ENCODE results near the gene ZNF48.
A peak's percentile ranks its signal among the peaks of the same experiment; 100 is the strongest.
"Not testable (repeated sequence)": the region's sequence is repeated elsewhere in the genome, so short reads cannot be mapped to it uniquely, and the experiment has no call there.

The ZNF48 gene

DNA sequence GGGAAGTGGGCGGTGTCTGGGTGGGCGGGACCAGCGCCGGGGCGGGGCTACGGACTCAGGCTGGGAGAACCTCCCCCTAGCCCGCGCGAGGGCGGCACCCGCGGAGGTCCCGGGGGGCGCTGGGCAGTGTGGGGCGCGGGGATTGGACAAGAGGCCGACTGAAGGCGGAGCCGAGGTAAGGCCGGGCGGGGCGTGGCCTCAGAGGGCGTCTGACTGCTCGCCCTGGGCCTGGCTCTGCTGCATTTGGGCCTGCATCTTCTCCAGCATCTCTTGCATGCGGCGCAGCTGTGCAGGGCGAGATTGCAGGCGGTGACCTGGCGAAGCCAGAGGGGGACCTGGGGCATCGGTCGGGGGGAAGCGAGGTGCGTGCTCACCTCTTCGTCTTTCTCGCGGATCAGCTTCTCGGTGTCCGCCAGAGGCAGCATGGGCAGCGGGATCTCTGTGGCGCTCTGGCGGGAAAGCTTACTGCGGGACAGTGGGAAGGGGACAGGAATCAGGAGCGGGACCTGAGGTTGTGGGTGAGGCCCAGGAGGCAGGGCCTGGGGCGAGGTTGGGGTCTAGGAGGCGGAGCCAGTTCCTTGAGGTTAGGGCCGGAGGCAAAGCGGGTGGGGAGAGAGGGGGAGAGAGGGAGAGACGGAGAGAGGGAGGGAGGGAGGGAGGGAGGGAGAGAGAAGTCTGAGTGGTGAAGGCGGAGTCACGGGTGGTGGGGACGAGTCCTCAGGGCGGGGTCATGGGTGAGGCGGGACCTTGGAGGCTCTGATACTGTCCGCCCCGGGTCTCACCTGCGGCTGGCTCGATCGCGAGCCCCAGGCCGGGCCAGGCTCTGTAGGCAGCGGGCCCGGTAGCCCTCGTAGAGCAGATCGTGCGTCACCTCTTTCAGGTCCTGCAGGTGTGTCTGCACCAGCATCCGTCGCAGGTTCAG lies 16.7 kb upstream of the ZNF48 start:
- DNase-seq = peak; percentile 90

DNA sequence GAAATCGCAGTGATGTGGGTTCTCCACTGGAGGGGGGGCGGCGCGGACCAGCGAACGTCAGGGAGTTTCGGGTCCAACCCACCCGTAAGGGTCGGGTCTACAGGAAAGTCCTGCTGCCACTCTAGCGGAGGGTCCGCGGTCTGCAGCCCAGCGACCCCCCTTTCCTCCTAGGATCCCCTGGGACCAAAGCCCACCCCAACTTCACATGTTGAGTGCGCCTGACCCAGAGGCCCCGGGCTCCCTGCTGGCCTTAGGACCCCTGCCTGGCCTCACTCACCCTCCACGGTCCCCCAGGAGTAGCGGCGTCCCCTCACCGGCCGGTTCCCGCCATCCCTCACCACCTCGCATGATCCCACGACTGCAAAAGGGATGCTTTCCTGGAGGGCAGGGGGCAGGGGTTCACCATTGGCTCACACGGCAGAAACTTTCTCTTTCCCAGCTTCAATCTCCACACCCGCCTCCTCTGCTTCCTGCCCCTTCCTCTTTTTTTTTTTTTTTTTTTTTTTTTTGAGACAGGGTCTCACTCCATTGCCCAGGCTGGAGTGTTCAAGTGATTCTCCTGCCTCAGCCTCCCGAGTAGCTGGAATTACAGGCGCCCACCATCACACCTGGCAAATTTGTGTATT lies 15.9 kb upstream of the ZNF48 start:
- no peak for DNase-seq

- DNase-seq = no peak
Observed at GRCh38 chr16:30380072-30380802, 15.0 kb upstream of the ZNF48 start.

DNA sequence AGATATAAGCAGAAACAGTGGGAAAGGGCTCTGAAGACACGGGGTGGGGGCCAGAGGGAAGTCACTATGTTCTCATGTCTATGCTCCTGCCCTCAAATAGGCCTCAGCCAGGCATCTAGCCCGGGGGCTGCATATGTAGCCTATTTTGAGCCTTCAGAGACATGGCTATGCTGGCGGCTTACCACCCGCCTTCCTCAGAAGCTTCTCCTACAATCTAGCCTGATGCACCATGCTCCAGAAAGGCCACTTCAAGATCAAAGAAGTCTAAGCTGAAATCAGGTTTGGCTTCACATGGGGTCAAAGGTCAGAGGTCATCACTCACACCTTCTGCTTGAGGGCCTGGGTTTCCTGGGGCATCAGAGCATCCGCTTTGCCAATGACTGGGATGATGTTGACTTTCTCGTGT lies 14.4 kb upstream of the ZNF48 start:
- no peak for DNase-seq

DNA sequence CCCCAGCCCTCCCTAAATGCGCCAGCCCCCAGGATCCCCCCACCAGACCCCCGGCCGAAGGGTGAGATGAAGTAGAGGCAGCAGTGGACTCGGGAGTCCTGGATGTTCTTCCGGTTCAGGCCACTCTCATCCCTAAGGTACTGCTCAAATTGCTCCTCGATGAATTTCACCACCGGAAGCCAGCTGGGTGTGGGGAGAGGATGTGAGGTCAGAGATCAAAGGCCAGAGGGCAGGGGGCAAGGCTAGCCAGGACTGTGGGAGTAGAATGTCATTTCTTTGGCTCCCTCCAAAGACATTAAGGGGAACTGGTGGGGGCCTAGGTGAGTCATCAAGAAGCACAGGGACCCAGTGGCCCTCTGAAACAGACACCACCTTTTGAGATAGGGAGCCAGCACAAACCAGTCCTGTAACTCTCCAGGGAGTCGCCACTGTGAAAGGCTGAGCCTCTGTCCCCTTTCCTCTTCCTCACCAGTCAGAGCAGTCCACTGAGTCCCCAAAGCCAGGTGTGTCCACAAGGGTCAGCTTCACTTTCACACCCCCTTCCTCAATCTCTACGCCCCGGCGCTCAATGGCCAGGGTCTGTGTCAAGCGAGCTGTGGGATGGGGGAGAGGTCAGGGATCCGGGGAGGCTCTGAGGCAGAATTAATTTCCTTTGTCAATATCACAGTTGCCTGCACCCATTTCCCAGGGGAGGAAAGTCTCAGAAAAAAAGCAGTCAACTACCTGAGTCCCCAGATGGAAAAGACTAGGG lies 13.8 kb upstream of the ZNF48 start:
- no peak for DNase-seq

- no peak for DNase-seq
Observed at GRCh38 chr16:30382111-30382881, 12.9 kb upstream of the ZNF48 start, which contains the start of gene SEPTIN1. SEPTIN1 (minus strand) TSS chr16:30382561; CDS start chr16:30382542, 19 bp downstream.

GRCh38 chr16:30383521-30383920 lies 11.7 kb upstream of the ZNF48 start:
- DNase-seq = no peak

GRCh38 chr16:30394592-30395154 lies 547 bp upstream of the ZNF48 start:
- peak; percentile 10 for DNase-seq

DNA sequence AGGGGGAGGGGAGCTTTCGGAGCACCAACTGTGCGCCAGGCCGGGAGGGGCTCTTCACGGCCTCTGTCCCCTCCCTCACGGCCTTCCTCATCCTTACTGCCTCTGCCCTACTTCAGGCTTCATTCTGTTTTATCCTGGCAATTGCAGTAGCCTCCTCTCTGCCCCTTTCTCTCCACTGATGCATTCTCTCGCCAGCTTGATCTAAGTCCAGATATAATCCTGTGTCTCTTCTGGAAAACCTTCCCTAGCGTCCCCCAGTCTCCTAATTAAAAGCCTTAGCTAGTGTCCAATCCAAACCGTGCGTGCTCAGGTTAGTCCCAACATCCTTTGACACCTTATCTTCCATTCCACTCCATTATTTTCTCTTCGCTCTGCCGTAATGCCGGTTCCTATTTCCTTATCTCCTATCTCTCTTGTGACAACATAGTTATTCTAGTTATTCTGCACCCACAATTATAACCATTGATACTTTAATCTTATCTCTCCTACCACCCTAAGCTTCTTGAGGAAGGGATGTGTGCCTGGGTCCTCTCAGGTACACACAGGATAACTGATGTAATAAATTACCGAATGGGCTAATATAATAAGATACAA lies 869 bp downstream of the ZNF48 start:
- peak; percentile 19 for DNase-seq

DNA sequence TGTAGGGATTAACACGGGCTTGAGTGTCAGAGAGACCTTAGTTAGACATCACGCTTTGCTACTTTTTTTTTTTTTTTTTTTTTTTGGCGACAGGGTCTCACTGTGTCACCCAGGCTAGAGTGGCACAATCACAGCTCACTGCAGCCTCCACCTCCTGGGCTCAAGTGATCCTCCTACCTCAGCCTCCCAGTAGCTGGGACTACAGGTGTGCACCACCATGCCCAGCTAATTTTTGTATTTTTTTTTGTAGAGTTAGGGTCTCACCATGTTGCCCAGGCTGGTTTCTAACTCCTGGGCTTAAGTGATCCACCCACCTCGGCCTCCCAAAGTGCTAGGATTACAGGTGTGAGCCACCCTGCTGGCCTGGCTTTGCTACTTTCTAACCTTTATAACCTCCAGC lies 1.4 kb downstream of the ZNF48 start:
- DNase-seq = not testable (repeated sequence)

- DNase-seq = no peak
Observed at GRCh38 chr16:30397056-30397455, 1.8 kb downstream of the ZNF48 start.

GRCh38 chr16:30397776-30398660 lies 2.8 kb downstream of the ZNF48 start:
- no peak for DNase-seq

DNA sequence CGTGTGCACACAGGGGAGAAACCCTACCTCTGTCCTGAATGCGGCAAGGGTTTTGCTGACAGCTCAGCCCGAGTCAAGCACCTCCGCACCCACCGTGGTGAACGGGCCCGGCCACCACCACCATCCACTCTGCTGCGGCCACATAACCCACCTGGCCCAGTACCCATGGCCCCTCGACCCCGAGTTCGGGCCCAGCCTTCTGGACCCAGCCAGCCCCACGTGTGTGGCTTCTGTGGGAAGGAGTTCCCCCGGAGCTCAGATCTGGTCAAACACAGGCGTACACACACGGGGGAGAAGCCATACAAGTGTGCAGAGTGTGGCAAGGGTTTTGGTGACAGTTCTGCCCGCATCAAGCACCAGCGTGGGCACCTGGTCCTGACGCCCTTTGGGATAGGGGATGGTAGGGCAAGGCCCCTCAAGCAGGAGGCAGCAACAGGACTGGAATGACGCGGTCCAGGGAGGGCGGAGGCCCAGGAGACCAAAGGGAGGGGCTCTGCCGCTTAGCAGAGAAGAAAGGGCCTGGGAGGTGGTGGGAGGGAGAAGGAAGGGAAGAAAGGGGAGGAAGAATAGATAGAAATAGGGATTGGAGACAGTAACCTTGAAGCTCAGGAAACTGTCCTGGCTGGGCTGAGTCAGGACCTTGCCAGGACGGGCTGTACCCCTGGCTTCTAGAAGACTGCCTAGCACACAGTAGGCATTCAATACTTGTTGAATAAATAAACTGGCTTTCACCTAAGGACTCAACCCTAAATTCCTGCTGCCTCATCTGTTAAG lies 3.6 kb downstream of the ZNF48 start:
- DNase-seq = no peak

GRCh38 chr16:30399435-30400186 lies 4.4 kb downstream of the ZNF48 start:
- no peak for DNase-seq

- DNase-seq = no peak
Observed at GRCh38 chr16:30401768-30402425, 6.7 kb downstream of the ZNF48 start.

GRCh38 chr16:30406795-30407101 lies 11.5 kb downstream of the ZNF48 start:
- no peak for DNase-seq

GRCh38 chr16:30407102-30407803 lies 12.0 kb downstream of the ZNF48 start, which contains the start of gene ZNF771:
ZNF771 (plus strand) TSS chr16:30407606; CDS start chr16:30408054, 448 bp downstream.
- peak; percentile 81 for DNase-seq
